Hematopoietic multipotent progenitor cell treated with erythropoietin and hydrocortisone succinate and interleukin-3 and kit ligand, for 15 days (in vitro differentiated cells): ENCODE measurements around the gene FKBP3.
"Not testable (repeated sequence)": the region's sequence is repeated elsewhere in the genome, so short reads cannot be mapped to it uniquely, and the experiment has no call there.

Experiments
- DNase-seq: peaks from one replicate; pipeline ENCODE4 v3.0.0-alpha.2; 2015; ENCODE audit warnings: low spot score

FKBP3 gene

DNA sequence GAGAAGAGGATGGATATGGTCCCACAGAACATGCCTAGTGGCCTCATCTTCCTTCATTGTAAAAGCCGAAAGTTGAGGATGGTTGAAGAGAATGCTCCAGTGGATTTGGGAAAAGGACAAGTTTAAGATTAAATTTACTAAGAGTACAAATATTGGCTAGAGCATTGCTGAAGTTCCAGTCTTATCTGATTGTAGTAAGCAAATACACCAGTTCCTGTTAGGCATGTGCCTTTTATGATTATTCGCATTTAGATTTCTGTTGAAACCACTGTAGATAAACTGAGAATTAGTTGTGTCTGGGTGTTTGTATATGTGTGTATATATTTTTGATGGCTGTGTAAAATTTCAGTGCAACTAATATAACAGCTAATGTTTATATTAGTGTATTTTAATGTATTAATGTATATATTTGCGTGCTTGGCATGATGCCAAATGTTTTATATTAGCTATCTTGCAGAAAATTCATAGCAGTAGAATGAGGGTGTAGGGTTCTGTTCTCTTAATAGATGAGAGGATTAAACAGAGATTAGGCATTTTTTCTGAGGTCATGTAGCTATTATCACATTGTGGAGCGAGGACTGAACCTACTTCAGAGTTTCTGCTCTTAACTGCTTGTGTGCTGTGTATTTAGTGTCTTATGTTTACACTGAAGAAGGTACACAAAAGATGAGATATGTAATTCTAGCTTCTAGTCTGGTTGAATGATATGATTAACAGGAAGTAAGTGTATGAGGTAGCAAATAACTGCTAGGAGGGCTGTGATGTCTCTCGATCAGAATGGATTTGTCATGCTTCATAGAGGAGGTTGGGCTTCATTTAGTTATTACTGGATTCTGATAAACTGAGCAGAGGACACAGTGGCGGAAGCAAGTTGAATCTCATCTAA lies 21.1 kb downstream of the FKBP3 start:
- DNase-seq = peak; percentile 24

DNA sequence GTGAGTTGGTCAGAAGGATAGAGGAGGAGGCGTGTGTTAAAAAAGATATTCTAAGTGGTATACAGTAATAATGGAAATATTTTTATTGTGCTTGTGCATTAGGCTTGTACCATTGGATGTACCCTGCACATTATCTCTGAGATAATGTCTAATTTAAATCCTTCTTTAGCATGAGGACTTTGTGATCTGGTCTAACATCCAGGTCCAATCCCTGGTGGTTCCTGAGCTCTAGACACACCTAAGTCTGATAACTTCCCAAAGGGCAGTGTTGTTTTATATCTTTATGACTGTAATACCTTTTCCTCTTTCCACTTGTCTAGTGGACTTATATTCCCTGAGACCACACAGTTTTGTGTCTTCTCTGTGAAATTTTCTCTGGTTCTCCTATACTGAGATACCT lies 29.7 kb downstream of the FKBP3 start:
- DNase-seq = no peak

DNA sequence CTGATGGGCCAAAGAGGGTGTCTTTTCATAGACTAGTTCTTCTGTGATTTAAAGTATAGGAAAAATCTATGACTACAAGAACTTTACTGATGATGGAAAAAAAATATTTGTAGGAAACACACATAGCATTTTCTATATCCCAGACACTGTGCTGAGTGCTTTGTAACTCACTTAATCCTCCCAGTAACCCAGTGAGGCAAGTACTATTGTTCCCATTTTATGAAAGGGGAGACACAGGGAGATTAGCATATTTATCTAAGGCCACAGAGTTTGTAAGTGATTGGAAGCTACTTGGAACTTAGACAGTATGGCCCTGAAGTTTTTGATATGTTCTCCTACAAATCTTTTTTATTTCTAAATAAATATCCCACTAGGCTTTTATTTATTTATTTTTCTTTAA lies 30.5 kb downstream of the FKBP3 start:
- no peak for DNase-seq

DNA sequence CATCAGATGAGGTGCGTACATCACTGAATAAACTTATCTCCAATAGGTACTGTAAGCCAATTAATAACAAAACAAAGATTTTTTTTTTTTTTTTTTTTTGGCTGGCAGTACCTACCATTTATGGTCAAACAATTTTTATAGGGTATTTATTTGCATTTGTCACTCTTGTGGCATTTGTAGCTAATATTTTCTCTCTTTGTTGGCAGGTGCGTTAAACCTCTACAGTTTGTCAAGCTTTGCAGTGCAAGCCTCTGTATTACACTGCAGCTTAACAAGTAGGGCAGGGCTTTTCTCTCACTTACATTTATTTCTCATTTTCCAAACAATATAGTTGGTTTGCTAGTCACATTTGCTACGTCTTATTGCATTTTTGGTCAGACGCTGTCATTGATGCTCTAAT lies 38.1 kb downstream of the FKBP3 start:
- no peak for DNase-seq

DNA sequence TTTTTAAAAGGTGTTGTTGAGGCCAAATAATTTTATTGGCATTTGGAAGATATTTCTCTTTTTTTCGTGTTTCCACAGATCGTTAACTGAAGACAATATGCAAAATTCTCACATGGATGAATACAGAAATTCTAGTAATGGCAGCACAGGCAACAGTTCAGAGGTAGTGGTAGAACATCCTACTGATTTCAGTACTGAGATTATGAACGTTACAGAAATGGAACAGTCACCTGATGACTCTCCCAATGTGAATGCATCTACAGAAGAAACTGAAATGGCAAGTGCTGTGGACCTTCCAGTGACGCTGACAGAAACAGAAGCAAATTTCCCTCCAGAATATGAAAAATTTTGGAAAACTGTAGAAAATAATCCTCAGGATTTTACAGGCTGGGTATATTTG lies 39.1 kb downstream of the FKBP3 start:
- DNase-seq = no peak

DNA sequence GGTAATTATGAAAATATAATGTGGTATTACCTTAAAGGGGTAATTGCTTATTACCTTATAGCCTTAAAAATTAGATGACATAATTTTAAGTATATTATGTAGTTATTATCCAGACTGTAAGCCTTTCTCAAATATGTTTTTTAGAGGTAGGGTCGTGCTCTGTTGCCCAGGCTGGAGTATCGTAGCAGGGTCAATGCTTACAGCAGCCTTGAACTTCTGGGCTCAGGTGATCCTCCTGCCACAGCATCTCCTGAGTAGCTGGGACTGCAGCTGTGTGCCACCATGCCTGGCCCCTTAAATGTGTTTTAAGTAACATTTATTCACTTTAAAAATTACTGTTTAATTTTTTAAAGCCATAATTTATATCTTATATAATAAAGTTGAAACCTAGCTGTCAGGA lies 40.0 kb downstream of the FKBP3 start:
- DNase-seq = no peak

DNA sequence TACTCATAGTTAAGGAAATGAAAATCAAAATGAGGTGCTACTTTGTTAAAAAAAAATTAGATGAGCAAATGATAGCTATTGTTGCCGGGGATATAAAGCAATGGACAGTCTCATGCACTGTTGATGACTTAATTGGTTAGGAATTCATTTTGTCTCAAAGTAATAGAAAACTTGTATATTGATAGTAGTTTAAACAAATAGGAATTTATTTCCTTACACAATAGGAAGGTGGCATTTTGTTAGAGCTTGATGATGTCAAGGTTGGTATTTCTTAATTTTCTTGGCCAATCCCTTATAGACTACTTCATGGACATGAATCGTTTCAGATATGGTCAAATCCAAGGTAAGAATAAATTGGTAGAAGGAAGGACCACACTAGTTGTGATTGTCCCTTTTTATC lies 42.6 kb downstream of the FKBP3 start:
- DNase-seq = no peak

DNA sequence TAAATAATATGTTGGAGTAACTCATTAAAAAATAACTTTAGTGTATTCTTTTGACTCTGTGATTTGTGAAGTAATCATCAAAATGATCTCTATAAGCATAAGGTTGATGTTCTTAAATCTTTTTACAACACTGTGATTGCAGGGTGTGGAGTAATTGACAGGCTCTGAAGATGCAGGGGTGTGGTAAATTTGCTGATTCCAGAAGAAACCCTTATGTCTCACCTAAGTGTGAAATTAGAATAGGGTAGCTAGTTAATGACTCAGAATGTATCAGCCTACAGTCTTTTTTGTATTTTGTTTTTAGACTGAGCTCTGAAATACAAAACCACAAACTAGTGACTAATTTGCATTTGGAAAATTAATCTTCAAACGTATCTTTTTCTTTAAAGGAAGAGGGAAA lies 44.5 kb downstream of the FKBP3 start:
- DNase-seq = no peak

DNA sequence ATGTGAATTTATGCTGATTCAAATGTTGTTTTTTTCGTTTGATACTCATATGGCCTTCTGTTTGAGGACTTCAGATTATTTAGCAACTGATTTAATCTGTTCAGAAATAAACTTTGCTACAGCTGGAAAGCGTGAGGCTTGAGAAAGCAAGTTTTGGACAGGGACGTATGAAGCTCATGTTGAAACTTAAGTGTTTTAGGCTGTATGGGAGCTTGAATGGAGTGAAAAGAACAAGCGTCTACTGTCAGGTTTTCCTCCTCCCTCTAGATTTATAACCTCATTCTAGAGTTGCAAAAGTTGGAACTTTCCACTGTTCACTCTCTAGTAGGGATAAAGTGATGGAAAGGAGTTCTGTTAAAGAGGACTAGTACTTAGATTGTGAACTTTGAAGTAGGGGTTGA lies 49.3 kb downstream of the FKBP3 start:
- peak; percentile 12 for DNase-seq

DNA sequence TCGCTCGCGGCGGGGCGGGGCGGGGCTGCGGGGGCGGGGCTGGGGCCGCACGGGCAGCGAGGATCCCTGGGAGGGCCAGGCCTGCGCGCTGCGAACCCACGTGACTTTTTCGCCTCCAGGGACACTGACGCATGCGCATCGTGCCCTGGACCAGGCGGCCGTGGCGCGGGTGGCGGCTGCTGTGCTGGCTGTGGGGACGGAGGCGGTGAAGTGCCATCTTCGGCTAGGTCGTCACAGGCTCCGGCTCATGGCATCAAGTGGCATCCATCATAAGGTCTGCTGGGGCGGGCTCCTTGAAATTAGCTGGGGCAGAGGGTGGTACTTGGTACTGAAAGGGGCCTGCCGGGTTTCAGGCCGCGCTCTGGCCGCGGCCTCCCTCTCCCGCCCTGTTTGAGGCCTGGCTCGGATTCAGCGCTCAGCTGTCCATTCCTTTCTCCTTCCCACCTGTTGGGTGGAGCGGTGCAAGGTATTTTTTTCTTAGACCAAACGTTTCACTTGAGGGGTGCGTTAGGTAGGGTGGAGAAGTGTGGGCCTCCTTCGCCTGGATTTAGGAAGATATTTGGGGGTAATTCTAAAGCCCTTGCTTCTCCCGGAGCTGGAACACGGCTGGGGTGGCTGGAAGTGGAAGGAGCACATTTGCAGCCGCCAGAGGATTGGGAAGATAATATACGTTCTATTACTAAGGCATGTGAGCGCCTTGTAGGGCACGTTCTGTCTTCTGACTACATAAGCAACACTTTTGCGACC lies 50.1 kb downstream of the FKBP3 start, which contains the start of gene PRPF39:
Gene PRPF39 (plus strand): TSS at position 141 of the 747 bp plus-strand sequence. CDS start 11,124 bp downstream, outside the sequence.
- DNase-seq = peak; percentile 97

DNA sequence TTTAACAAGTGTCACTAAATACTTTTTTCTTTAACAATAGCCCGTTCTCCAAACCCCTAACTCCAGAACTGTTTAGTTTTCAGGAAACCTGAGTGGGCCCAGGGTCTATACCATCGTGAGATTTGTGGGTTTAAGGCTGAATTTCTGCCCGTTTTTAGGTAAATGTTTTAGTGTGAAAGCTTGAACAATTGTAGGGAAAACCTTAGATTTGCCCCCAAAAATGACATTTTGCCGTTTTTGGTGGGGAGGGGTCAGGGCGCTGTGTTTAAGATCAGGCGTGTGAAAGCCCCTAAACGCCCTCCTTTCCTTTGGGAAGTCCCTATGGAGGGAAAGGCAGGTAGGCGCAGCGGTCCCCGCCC lies 50.7 kb downstream of the FKBP3 start:
- DNase-seq = no peak

DNA sequence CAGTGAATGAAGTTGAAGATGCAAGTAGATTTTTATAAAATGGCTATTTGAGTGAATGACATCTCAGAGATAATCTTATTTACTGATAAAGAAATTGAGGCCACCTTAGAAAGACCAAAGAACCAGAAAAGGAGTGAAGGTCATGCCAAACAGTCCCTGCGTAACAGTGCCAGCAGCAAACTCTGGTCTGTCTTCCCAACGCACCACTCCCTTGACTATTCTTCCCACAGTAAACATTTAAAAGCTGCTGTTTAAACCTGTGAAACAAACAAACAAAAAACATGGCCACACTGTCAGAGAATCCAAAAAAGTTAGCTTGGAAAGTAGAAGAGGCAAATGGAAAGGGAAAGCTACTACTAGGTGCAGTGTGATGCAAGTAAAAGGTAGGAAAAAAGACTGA lies 51.9 kb downstream of the FKBP3 start:
- DNase-seq = no peak

DNA sequence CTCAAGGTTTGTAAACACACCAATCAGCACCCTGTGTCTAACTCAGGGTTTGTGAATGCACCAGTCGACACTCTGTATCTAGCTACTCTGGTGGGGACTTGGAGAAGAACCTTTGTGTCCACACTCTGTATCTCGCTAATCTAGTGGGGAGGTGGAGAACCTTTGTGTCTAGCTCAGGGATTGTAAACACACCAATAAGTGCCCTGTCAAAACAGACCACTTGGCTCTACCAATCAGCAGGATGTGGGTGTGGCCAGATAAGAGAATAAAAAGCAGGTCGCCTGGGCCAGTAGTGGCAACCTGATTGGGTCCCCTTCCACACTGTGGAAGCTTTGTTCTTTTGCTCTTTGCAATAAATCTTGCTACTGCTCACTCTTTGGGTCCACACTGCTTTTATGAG lies 53.2 kb downstream of the FKBP3 start:
- DNase-seq = not testable (repeated sequence)

DNA sequence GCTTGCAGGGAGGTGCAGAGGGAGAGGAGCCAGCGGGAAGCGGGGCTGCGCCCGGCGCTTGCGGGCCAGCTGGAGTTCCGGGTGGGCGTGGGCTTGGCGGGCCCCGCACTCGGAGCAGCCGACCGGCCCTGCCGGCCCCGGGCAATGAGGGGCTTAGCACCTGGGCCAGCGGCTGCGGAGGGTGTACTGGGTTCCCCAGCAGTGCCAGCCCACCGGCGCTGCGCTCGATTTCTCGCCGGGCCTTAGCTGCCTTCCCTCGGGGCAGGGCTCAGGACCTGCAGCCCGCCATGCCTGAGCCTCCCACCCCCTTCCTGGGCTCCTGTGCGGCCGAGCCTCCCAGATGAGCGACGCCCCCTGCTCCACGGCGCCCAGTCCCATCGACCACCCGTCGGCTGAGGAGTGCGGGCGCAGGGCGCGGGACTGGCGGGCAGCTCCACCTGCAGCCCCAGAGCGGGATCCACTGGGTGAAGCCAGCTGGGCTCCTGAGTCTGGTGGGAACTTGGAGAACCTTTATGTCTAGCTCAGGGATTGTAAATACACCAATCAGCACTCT lies 53.8 kb downstream of the FKBP3 start:
- not testable (repeated sequence) for DNase-seq

DNA sequence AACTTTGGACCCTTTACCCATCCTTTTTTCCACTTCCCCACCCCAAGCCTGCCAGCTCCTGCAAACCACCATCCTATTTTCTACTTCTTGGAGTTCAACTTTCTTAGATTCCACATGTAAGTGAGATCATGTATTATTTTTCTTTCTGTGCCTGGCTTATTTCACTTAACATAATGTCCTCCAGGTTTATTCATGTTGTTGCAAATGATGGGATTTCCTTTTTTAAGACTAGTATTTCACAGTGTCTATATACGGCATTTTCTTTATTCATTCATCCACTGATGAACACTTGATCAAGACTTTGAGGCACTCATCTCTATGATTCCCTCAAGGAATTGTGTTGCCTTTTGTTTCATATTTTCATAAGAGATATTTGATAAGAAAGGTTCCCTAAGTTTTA lies 56.0 kb downstream of the FKBP3 start:
- DNase-seq = no peak

DNA sequence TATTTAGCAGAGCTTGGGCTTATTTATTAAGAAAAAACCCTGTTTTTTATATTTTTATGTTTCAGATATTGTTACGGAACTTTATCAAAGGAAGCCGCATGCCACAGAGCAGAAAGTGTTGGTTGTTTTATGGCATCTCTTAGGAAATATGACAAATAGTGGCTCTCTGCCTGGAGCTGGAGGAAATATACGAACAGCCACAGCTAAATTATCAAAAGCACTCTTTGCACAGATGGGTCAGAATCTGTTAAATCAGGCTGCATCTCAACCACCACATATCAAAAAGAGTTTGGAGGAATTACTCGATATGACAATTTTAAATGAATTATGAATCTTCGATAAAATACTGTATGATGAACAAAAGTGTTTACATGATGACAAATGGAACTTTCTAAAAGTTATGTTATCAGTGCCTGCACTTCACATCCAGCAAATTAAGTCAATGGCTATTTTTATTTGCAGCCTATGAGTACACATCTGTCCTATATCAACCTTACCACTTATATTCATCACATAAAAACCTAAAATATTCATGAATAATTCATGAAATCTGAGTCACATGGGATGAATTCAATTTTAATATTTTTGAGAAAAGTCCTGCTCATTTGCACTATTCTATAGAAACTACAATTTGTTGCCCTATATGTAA lies 60.9 kb downstream of the FKBP3 start:
- DNase-seq = no peak

DNA sequence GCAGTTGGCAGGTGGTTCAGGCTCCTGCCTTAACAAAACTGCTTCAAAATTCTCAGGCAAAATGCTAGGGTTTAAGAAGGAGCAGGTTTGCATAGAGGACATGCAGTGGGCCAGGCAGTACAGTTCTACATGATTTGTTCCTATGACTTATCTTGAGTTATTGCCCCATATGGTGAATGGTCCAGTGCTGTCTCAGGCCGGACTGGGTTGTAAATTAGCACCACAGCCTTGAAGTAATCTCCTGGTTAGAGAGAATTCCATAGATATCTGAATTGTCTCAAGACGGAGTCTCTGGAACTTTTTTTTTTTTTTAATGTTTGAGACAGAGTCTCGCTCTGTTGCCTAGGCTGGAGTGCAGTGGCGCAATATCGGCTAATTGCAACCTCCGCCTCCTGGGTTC lies 62.2 kb downstream of the FKBP3 start:
- DNase-seq = no peak

DNA sequence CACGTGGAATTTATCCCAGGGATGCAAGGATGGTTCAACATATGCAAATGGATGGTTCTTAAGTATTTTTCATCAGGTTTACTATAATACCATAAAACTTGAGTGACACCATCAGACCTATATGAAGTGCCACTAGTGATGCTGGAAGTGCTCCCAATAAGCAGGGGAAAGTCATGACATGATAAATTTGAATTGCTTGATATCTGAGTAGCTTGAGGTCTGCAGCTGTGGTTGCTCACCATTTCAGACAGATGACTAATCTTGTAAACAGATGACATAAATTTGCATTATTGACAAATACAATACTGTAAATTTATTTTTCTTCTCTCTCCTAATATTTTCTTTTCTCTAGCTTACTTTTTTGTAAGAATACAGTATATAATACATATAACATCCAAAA lies 64.1 kb downstream of the FKBP3 start:
- no peak for DNase-seq

DNA sequence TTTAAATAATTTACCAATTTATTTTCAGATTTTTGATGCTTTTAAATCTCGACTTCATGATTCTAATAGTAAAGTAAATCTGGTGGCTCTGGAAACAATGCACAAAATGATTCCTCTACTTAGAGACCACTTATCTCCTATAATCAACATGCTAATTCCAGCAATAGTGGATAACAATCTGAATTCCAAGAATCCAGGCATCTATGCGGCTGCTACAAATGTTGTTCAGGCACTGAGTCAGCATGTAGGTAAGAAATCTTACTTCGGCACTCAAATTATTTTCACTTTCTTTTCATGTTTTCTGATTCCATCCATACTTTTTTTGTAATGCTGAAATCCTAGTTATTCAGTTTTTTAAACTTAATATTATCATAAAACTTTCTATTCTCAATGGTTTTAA lies 65.9 kb downstream of the FKBP3 start:
- DNase-seq = no peak

DNA sequence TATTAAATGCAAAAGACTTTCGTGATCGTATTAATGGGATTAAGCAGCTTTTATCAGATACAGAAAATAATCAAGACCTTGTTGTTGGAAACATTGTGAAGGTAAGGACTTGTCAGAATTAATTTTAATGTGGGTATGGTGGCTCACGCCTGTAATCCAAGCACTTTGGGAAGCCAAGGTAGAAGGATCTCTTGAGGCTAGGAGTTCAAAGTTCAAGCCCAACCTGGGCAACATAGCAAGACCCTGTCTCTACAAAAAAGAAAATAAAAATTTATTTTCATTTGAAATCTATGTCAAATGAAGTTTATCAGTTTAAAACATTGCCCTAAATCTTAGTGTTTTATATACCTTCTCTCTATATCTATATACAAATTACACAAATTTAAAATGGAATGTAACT lies 67.6 kb downstream of the FKBP3 start:
- no peak for DNase-seq

DNA sequence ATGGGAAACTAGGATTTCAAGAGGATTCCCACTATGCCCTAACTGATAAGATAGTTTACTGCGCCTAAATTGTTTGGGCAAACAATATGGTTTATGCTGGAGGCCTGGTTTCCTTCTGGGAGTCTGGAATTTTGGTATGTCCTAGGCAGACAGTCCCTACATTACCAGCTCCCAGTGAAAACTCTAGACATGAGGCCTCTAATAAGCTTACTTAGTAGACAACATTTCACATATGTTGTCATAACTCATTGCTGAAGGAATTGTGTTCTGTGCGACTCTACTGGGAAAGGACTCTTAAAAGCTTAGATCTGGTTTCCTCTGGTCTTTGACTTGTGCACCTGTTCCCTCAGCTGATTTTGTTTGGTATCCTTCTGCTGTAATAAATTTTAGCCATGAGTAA lies 68.3 kb downstream of the FKBP3 start:
- no peak for DNase-seq
